GM12878 (cell line): Measurements from ENCODE around the gene GDPD2.

Experiments used
- FOS ChIP-seq: IDR thresholded peaks from 3 replicates; pipeline ENCODE4 v1.6.1; 2011; ENCODE audit warnings: borderline replicate concordance; ENCODE audit not compliant: insufficient read length; ENCODE audit errors: extremely low read depth
- HDAC2 ChIP-seq: fragments of 200-600 bp; sonication (generic); IDR thresholded peaks from 2 replicates; pipeline ENCODE4 v1.6.1; 2017
- JUND ChIP-seq: IDR thresholded peaks from 2 replicates; pipeline ENCODE4 v1.6.1; 2012; ENCODE audit warnings: low read depth, mild to moderate bottlenecking, low read length, improper control_type of control experiment, moderate library complexity
- POLR2AphosphoS5 ChIP-seq: IDR thresholded peaks from 2 replicates; pipeline ENCODE4 v1.6.1; 2011; ENCODE audit warnings: mild to moderate bottlenecking, low read length, inconsistent platforms
- SMC3 ChIP-seq: IDR thresholded peaks from 2 replicates; pipeline ENCODE4 v1.6.1; 2011; ENCODE audit warnings: low read length, improper control_type of control experiment, borderline replicate concordance
- TARDBP ChIP-seq: IDR thresholded peaks from 2 replicates; pipeline ENCODE4 v1.6.1; 2016; ENCODE audit warnings: borderline replicate concordance

GRCh38 chrX:70439016-70439415 lies 15.9 kb downstream of the GDPD2 start:
- TF ChIP-seq JUND (no peak), POLR2AphosphoS5 (no peak), FOS (no peak), TARDBP (no peak), HDAC2 (no peak), SMC3 (no peak)
